ENCODE results near the gene PRRT2.

The PRRT2 gene

GRCh38 chr16:29858974-29859373 lies 47.0 kb downstream of the PRRT2 start:
- no peak for TF ChIP-seq CTCF (conservative IDR thresholded peaks at IDR 0.05; ENCODE audit: low read depth)
- POLR2A ChIA-PET (ENCODE audit: low non-redundant PET), result no interaction called here
- CTCF ChIA-PET, result no interaction called here

GRCh38 chr16:29860218-29860617 lies 48.2 kb downstream of the PRRT2 start:
- POLR2A ChIA-PET (ENCODE audit: low non-redundant PET), result no interaction called here
- no peak for DNase-seq (ENCODE audit: low spot score)
- CTCF ChIA-PET, result interaction anchor here (2.4 kb wide), 1 partner anchor 12 kb away, joined by 9 read pairs; no protein-coding TSS in a partner anchor
- no peak for TF ChIP-seq CTCF (conservative IDR thresholded peaks at IDR 0.05; ENCODE audit: low read depth)
- H3K27ac ChIP-seq, result no peak overlapping the region

More at GRCh38 chr16:29858974-29859373, 47.0 kb downstream of the PRRT2 start:
- no peak for DNase-seq (ENCODE audit: low spot score)
- no peak overlapping the region for H3K27ac ChIP-seq

- peak; percentile 13 for DNase-seq (ENCODE audit: low spot score)
- H3K27ac ChIP-seq, result peak overlapping the region; percentile 85
- no peak for TF ChIP-seq CTCF (conservative IDR thresholded peaks at IDR 0.05; ENCODE audit: low read depth)
- ChIA-PET POLR2A (ENCODE audit: low non-redundant PET) (no interaction called here), CTCF (interaction anchor here (0.8 to 2.4 kb wide), 2 partner anchors 14 to 131 kb away, joined by 3 to 9 read pairs; no protein-coding TSS in a partner anchor)
Observed at GRCh38 chr16:29862383-29862883, 50.4 kb downstream of the PRRT2 start.

- ChIA-PET CTCF (interaction anchor here (0.5 to 0.8 kb wide), 2 partner anchors 42 to 131 kb away, joined by 3 read pairs; no protein-coding TSS in a partner anchor), POLR2A (ENCODE audit: low non-redundant PET) (interaction anchor here (0.6 to 0.7 kb wide), 2 partner anchors 8 to 171 kb away, joined by 3 read pairs; no protein-coding TSS in a partner anchor)
- peak within 1 kb of the TSS; percentile 85 for H3K27ac ChIP-seq
- peak; percentile 93 for DNase-seq (ENCODE audit: low spot score)
- peak; percentile 82 for TF ChIP-seq CTCF (conservative IDR thresholded peaks at IDR 0.05; ENCODE audit: low read depth)
Observed at GRCh38 chr16:29862884-29863668, 51.1 kb downstream of the PRRT2 start, which contains the start of gene CDIPT. Gene CDIPT, minus strand, starts transcription at chr16:29863226. Its CDS starts 369 bp downstream, at chr16:29862857.

GRCh38 chr16:29863669-29863984 lies 51.6 kb downstream of the PRRT2 start:
- no peak for DNase-seq (ENCODE audit: low spot score)
- CTCF ChIA-PET, result interaction anchor here (0.5 kb wide), 1 partner anchor 42 kb away, joined by 3 read pairs; no protein-coding TSS in a partner anchor
- POLR2A ChIA-PET (ENCODE audit: low non-redundant PET), result interaction anchor here (0.6 to 0.7 kb wide), 2 partner anchors 9 to 172 kb away, joined by 3 read pairs; no protein-coding TSS in a partner anchor
- peak; percentile 37; the same call in 1 of the 2 replicates for TF ChIP-seq CTCF (conservative IDR thresholded peaks at IDR 0.05; ENCODE audit: low read depth)
- peak overlapping the region; percentile 85 for H3K27ac ChIP-seq

GRCh38 chr16:29864205-29864604 lies 52.2 kb downstream of the PRRT2 start:
- TF ChIP-seq CTCF (conservative IDR thresholded peaks at IDR 0.05; ENCODE audit: low read depth), result no peak
- CTCF ChIA-PET, result interaction anchor here (0.6 to 0.7 kb wide), 2 partner anchors 607 to 919 kb away, joined by 4 read pairs; no protein-coding TSS in a partner anchor
- POLR2A ChIA-PET (ENCODE audit: low non-redundant PET), result no interaction called here
- peak overlapping the region; percentile 85 for H3K27ac ChIP-seq
- DNase-seq (ENCODE audit: low spot score), result no peak
